ENCODE measurements around the gene PNLIPRP1.

PNLIPRP1 gene

DNA sequence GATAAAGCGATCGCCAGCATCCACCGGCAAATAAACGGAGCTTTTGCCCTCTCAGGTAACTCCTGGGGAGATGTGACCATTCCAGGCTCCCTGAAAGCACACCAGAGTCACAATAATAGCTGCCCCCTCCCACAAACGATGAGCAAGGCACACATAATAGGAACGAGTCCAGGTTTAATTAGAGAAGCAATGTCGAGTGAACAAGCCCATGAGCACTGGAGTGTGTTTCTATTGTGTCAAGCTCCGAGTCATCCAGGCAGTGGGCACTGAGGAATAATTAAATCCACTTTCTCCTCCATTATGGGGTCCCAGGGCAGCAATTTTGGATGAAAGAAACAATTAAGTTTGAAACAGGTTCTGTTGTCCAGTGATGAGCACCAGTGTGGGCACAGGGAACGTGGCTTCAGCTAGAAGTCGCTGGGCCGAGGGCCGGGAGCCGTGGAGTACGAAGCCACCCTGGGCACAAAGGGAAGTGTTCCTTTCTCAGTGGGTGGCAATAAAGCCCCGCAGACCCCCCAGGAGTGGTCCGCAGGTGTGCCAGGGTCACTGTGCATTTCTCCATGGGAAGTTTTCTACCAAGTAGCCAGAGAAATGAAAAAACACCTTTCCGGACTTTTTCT lies 41.9 kb downstream of the PNLIPRP1 start:
- no peak for DNase-seq

GRCh38 chr10:116633216-116633600 lies 42.4 kb downstream of the PNLIPRP1 start:
- no peak for DNase-seq

DNA sequence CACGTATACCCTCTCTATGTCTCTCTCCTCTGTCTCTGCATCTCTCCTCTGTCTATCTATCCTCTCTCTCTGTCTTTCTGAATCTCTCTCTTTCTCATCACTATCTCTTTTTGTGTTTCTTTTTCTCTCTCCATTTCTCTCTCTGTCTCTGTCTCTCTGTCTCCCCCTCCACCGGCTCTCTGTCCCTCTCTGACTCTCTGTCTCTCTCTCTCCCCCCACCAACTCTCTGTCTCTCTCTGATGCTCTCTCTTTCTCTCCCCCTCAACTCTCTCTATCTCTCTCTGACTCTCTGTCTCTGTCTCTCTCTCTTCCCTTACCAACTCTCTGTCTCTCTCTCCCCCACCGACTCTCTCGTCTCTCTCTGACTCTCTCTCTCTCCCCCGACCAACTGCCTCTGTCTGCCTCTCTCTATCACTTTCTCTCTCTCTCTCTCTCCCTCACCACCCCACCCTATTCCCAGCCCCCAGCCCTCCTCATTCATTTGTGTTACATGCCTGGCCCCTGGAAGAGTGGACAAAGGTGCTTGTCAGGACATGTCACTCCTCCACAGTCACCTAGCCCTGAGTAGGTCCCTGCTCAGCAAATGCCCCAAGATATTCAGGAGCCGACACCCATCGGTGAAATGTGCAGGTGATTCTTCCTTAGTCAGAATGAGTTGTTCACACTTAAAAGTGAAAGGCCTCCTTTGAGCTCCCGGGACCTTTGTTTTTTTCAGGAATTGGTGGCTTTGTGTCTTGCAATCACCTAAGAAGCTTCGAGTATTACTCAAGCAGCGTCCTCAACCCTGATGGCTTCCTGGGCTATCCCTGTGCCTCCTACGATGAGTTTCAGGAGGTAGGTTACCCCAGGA lies 43.6 kb downstream of the PNLIPRP1 start:
- no peak for DNase-seq

DNA sequence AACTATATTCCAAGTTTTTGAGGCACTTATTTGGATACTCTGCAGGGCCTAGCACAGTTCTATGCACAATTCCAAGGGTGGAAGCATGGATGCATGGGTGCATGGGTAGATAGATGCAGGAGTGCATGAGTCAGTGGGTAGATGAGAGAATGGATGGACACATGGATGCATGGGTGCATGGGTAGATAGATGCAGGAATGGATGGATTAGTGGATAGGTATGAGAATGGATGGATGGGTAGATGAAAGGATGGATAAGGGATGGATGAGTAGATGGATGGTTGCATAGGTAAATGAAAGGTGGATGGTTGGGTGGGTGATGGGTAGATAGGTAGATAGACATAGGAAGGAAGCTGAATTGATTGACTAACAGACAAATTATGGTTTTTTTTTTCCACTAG lies 45.6 kb downstream of the PNLIPRP1 start:
- no peak for DNase-seq

DNA sequence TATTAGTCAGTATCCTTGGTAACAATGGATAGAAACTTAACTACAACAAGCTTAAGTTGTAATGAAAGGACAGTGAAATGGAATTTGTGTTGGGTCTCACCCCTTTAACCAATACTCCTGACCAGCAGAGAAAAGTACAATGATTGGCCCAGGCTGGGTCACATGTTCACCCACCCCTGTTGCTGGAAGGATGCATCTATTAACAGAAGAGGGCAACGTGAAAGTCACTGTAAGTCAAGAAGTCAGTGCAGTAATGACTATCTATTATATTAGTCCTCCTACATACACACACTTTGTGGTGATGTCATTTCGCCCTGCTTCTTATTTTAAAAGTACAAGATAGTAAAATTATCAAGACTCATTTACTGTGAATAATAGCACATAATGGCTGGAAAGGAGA lies 46.2 kb downstream of the PNLIPRP1 start:
- DNase-seq, result no peak

GRCh38 chr10:116637830-116638229 lies 47.1 kb downstream of the PNLIPRP1 start:
- no peak for DNase-seq

DNA sequence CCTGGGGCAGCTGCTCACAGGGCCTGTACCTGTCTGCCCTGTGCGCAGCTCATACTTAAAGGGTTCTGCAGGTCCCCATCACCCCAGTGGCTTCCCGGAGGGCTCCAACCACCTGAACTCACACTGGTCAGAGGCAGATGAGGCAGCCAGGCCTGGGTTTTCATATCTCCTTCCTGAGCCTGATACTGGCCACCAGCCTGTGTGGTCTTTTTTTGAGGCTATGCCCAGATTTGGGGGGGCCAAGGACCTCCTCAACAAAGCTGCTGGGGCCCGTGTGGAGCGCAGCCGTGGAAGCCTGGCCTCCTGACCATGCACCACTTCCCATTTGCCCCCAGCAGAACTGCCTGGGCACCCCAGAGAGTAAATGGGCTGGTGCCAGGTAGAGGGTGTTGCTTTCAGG lies 55.7 kb downstream of the PNLIPRP1 start:
- no peak for DNase-seq

DNA sequence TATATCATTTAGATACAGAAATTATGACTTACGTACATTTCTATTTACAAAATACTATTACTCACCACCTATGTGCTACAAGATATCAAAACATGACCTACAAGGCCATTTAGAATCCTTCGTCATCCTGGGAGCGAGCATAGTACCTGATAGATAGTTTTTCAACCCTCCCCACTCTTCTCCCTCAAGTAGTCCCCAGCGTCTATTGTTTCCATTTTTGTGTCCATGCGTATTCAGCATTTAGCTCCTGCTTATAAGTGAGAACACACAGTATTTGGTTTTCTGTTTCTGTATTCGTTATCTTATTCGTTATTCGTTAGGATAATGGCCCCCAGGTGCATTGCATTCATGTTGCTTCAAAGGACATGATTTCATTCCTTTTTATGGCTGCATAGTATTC lies 58.1 kb downstream of the PNLIPRP1 start:
- DNase-seq, result no peak

- no peak for DNase-seq
Measured at GRCh38 chr10:116653885-116654284, 63.1 kb downstream of the PNLIPRP1 start.

DNA sequence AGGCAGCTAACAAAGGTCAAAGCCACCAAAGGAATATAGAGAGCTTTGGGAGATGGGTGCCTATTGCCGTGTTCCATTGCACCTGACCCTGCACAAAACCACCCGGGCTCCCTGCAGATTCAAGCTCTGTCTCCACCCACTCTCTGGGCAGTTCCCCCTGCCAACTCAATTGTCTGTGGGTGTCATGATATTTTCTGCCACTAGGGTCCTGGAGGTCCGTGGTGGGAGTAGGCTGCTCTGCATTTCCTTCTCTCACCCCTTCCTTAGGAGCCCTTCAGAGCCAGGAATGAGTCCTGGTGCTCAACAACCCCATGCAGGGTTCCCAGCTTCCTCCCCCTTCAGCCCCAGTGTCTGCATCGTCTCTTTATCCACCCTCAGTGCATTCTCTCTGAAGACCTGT lies 64.1 kb downstream of the PNLIPRP1 start:
- no peak for DNase-seq

DNA sequence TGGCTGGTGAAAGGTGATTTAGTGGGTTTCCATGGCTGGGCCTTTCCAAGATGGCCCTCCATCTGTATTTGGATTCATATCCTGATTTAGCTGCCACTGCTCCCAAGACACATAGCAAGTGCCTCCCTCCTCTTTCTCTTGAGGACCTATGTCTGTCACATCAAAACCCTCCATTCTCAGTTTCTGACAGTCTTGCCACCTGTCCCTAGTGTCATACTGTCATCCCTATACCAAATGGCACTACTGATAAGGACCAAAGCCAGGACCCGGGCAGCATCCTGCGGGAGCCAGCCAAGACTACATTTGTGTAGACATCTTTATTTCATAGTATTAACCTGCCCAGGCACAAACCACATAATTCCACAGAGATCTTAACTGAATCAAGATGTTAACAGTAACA lies 64.8 kb downstream of the PNLIPRP1 start:
- no peak for DNase-seq

GRCh38 chr10:116656044-116656443 lies 65.3 kb downstream of the PNLIPRP1 start:
- DNase-seq, result no peak

GRCh38 chr10:116657863-116658551 lies 67.2 kb downstream of the PNLIPRP1 start:
- DNase-seq, result no peak

Data from NCI-H187 (cell line).